ENCODE data around the gene ARID5B.

DNA sequence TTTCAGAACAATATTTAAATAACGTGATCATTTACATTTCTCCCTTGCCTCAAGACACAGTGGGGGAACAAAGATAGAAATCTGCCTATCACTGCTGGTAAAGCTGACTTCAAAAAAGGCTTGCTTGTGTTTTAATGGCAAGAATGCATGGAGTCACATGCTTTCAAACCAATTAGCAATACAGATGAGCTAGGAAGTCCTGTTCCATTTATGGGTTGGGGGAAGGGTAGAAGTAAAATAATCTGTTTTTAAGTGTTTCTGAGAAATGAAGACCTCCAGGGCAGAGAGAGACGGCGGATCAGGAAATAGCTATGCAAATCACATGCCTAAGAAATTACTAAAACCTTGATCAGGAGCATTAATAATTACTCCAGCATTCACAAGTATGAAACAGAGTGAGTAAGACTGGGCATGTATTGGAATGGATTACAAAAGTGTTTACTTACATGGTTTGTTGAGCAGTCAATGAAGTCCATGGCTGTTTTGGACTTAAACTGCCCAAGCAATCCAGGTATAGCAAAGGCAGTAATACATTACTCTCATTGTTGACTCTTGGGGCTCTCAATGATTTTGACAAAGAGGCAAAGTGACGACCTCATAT, 142.0 kb downstream of the ARID5B start:
- TF ChIP-seq, protein P1, sequence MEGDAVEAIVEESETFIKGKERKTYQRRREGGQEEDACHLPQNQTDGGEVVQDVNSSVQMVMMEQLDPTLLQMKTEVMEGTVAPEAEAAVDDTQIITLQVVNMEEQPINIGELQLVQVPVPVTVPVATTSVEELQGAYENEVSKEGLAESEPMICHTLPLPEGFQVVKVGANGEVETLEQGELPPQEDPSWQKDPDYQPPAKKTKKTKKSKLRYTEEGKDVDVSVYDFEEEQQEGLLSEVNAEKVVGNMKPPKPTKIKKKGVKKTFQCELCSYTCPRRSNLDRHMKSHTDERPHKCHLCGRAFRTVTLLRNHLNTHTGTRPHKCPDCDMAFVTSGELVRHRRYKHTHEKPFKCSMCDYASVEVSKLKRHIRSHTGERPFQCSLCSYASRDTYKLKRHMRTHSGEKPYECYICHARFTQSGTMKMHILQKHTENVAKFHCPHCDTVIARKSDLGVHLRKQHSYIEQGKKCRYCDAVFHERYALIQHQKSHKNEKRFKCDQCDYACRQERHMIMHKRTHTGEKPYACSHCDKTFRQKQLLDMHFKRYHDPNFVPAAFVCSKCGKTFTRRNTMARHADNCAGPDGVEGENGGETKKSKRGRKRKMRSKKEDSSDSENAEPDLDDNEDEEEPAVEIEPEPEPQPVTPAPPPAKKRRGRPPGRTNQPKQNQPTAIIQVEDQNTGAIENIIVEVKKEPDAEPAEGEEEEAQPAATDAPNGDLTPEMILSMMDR (conservative IDR thresholded peaks at IDR 0.05 in 1 of 2, IDR thresholded peaks at IDR 0.05 in 1 of 2; ENCODE audit: extremely low read depth in 1 of 2, insufficient read depth in 1 of 2, low read depth in 1 of 2, low read length in 2 of 2), result no peak
- no peak for TF ChIP-seq EZH2 (IDR thresholded peaks at IDR 0.05; ENCODE audit: borderline replicate concordance, low read length)

All from mammary epithelial cell (primary cell).